Smooth muscle cell (in vitro differentiated cells): ENCODE measurements around the gene TSSC4. TPM values are rescaled to one million over a fixed set of nuclear protein-coding genes. Genes with fewer than 3 reads are reported as not detected.

Experiments used
- DNase-seq: peaks from one replicate; lab custom pipeline; 2025; ENCODE audit not compliant: unreplicated experiment; lab: John Stamatoyannopoulos, UW
- H2AFZ ChIP-seq: fragments of 200-600 bp; sonication (generic); 2 replicates; pipeline ENCODE4 v1.6.0; 2016; ENCODE audit warnings: antibody characterized with exemption, low read depth, mild to moderate bottlenecking
- H3F3A ChIP-seq: fragments of 200-600 bp; sonication (generic); 2 replicates; pipeline ENCODE4 v1.6.0; 2017; ENCODE audit warnings: antibody characterized with exemption, low read depth
- H3K27ac ChIP-seq: fragments of 200-600 bp; sonication (generic); 2 replicates; pipeline ENCODE4 v1.5.1; 2016; ENCODE audit warnings: low read depth, mild to moderate bottlenecking
- H3K27me3 ChIP-seq: fragments of 200-600 bp; sonication (generic); 2 replicates; pipeline ENCODE4 v1.6.1; 2016; ENCODE audit warnings: low read depth, mild to moderate bottlenecking
- H3K36me3 ChIP-seq: fragments of 200-600 bp; sonication (generic); 2 replicates; pipeline ENCODE4 v1.5.1; 2016; ENCODE audit warnings: low read depth
- H3K4me1 ChIP-seq: fragments of 200-600 bp; sonication (generic); 2 replicates; pipeline ENCODE4 v1.5.1; 2016; ENCODE audit warnings: low read depth
- H3K4me2 ChIP-seq: fragments of 200-600 bp; sonication (generic); 2 replicates; pipeline ENCODE4 v1.6.0; 2016; ENCODE audit warnings: mild to moderate bottlenecking
- H3K4me3 ChIP-seq: fragments of 200-600 bp; sonication (generic); 2 replicates; pipeline ENCODE4 v1.5.1; 2016; ENCODE audit warnings: mild to moderate bottlenecking
- H3K79me2 ChIP-seq: fragments of 200-600 bp; sonication (generic); 2 replicates; pipeline ENCODE4 v1.6.0; 2016; ENCODE audit warnings: low read depth, mild to moderate bottlenecking
- H3K9ac ChIP-seq: fragments of 200-600 bp; sonication (generic); 2 replicates; pipeline ENCODE4 v1.6.0; 2016; ENCODE audit warnings: low read depth
- H3K9me3 ChIP-seq: fragments of 200-600 bp; sonication (generic); replicated peaks from 2 replicates; pipeline ENCODE4 v1.5.1; 2016; ENCODE audit warnings: low read depth
- H4K20me1 ChIP-seq: fragments of 200-600 bp; sonication (generic); 2 replicates; pipeline ENCODE4 v1.6.0; 2016; ENCODE audit warnings: low read depth
- CTCF ChIP-seq: fragments of 200-600 bp; sonication (generic); IDR thresholded peaks from 2 replicates; pipeline ENCODE4 v1.5.1; 2017; ENCODE audit warnings: borderline replicate concordance, mild to moderate bottlenecking, antibody characterized with exemption; ENCODE audit not compliant: insufficient read depth, poor library complexity, severe bottlenecking
- WGBS: methylation state at CpG from one replicate; pipeline ENCODE4 v1.1.7; 2016; ENCODE audit warnings: low lambda C conversion rate; 5-methylcytosine and 5-hydroxymethylcytosine counted together
- polyA plus RNA-seq: library from polyadenylated mRNA; unstranded; fragments of >200 nt; fragmentation: Nextera tagmentation; extraction: Ambion mirVana; gene quantifications from 2 replicates; pipeline ENCODE4 v1.2.1, GENCODE V29; 2016
- total RNA-seq: library from RNA; depleted of rRNA; stranded (reverse); fragments of >200 nt; gene quantifications from 2 replicates; pipeline ENCODE4 v1.2.3, GENCODE V29; 2014

Gene TSSC4
- total and polyA plus RNA-seq, 2 experiments from 2014 or later: 32.5 to 82.3 TPM

GRCh38 chr11:2440646-2441045 is 40.1 kb downstream of the TSSC4 start:
- Histone ChIP-seq H3K79me2 (no peaks in the 10 kb centered on the region), H3K9me3 (no peaks in the 10 kb centered on the region), H3K9ac (no peak overlapping the region), H3K27me3 (peaks cover 74% of the 10 kb centered on the region), H3K36me3 (no peaks in the 10 kb centered on the region), H2AFZ (no peak overlapping the region), H3K4me1 (no peaks in the 10 kb centered on the region), H4K20me1 (no peaks in the 10 kb centered on the region), H3K4me2 (no peak overlapping the region), H3F3A (no peaks in the 10 kb centered on the region), H3K27ac (no peak overlapping the region), H3K4me3 (no peak overlapping the region)
- no peak for TF ChIP-seq CTCF
- no peak for DNase-seq
- WGBS: 80% methylated on average over 8 of the region's 8 CpGs

- no peak overlapping the region for H3K9ac ChIP-seq
- 91% methylated on average over 4 of the region's 4 CpGs for WGBS
- TF ChIP-seq CTCF: no peak
- no peaks in the 10 kb centered on the region for H3K36me3 ChIP-seq
- no peaks in the 10 kb centered on the region for H3F3A ChIP-seq
- H2AFZ ChIP-seq: no peak overlapping the region
- H3K4me2 ChIP-seq: no peak overlapping the region
- H3K4me1 ChIP-seq: no peaks in the 10 kb centered on the region
- H3K9me3 ChIP-seq: no peaks in the 10 kb centered on the region
- H3K4me3 ChIP-seq: no peak overlapping the region
- H3K79me2 ChIP-seq: no peaks in the 10 kb centered on the region
- no peak for DNase-seq
- H3K27ac ChIP-seq: no peak overlapping the region
- no peaks in the 10 kb centered on the region for H4K20me1 ChIP-seq
- H3K27me3 ChIP-seq: peaks cover 79% of the 10 kb centered on the region
Observed at GRCh38 chr11:2441171-2441570, 40.6 kb downstream of the TSSC4 start.

GRCh38 chr11:2442589-2442988 is 42.0 kb downstream of the TSSC4 start:
- H3K27ac ChIP-seq: no peak overlapping the region
- H3K4me3 ChIP-seq: no peak overlapping the region
- no peaks in the 10 kb centered on the region for H4K20me1 ChIP-seq
- peaks cover 81% of the 10 kb centered on the region for H3K27me3 ChIP-seq
- no peak overlapping the region for H2AFZ ChIP-seq
- no peak for TF ChIP-seq CTCF
- H3K4me1 ChIP-seq: no peaks in the 10 kb centered on the region
- no peaks in the 10 kb centered on the region for H3F3A ChIP-seq
- no peaks in the 10 kb centered on the region for H3K79me2 ChIP-seq
- no peak overlapping the region for H3K4me2 ChIP-seq
- 88% methylated on average over 2 of the region's 2 CpGs for WGBS
- H3K9me3 ChIP-seq: no peaks in the 10 kb centered on the region
- H3K36me3 ChIP-seq: no peaks in the 10 kb centered on the region
- H3K9ac ChIP-seq: no peak overlapping the region
- DNase-seq: no peak

- peaks cover 79% of the 10 kb centered on the region for H3K27me3 ChIP-seq
Observed at GRCh38 chr11:2443406-2443805, 42.9 kb downstream of the TSSC4 start.

More at GRCh38 chr11:2443406-2443805, 42.9 kb downstream of the TSSC4 start:
- H4K20me1 ChIP-seq: no peaks in the 10 kb centered on the region
- H3F3A ChIP-seq: no peaks in the 10 kb centered on the region
- no peaks in the 10 kb centered on the region for H3K9me3 ChIP-seq
- 73% methylated on average over 11 of the region's 11 CpGs for WGBS
- TF ChIP-seq CTCF: no peak
- no peak overlapping the region for H3K9ac ChIP-seq
- no peak overlapping the region for H3K27ac ChIP-seq
- no peak overlapping the region for H2AFZ ChIP-seq
- H3K36me3 ChIP-seq: no peaks in the 10 kb centered on the region
- DNase-seq: no peak
- no peak overlapping the region for H3K4me2 ChIP-seq
- no peaks in the 10 kb centered on the region for H3K79me2 ChIP-seq
- H3K4me3 ChIP-seq: no peak overlapping the region
- no peaks in the 10 kb centered on the region for H3K4me1 ChIP-seq
